Body of pancreas (tissue), 4 donors: ENCODE data around the gene ARHGAP32. TPM values are rescaled to one million over a fixed set of nuclear protein-coding genes. Genes with fewer than 3 reads are reported as not detected.

Experiments
- ATAC-seq: fragments of 150-250 bp; one replicate; pipeline ENCODE4 v1.9.1; 2016
- DNase-seq, 4 donors: peaks; one replicate each; pipeline ENCODE4 v3.0.0-alpha.2; 2019
- H3K27ac ChIP-seq, 4 donors: fragments of 200-600 bp; sonication (generic); 1 replicate in 3 of 4; 2 replicates in 1 of 4; pipeline versions ENCODE4 v1.5.1 to v1.6.1; 2016 to 2019; ENCODE audit warnings: mild to moderate bottlenecking in 1 of 4, mixed read lengths in 1 of 4, moderate library complexity in 1 of 4
- H3K27me3 ChIP-seq, 2 donors: fragments of 200-600 bp; sonication (generic); one replicate each; pipeline ENCODE4 v1.6.0; 2016; ENCODE audit warnings: mild to moderate bottlenecking in 1 of 2
- H3K36me3 ChIP-seq, 2 donors: fragments of 200-600 bp; sonication (generic); replicated peaks in 1 of 2; 2 replicates each; pipeline ENCODE4 v1.5.1; 2016; ENCODE audit warnings: low read depth in 2 of 2; ENCODE audit not compliant: insufficient read depth in 1 of 2
- H3K4me1 ChIP-seq: fragments of 200-600 bp; sonication (generic); one replicate; pipeline ENCODE4 v1.6.0; 2016
- H3K4me3 ChIP-seq, 2 donors: fragments of 200-600 bp; sonication (generic); 1 replicate in 1 of 2; 2 replicates in 1 of 2; pipeline ENCODE4 v1.5.1; 2016 to 2019
- H3K9me3 ChIP-seq, 3 donors: fragments of 200-600 bp; sonication (generic); 1 replicate in 2 of 3; 2 replicates in 1 of 3; pipeline ENCODE4 v1.5.1; 2016
- POLR2A ChIP-seq, 3 donors: fragments of 450-650 bp; IDR thresholded peaks; one replicate each; pipeline ENCODE4 v1.6.1; 2016; ENCODE audit warnings: antibody characterized with exemption in 3 of 3, mild to moderate bottlenecking in 2 of 3
- whole genome bisulfite sequencing, 2 donors: methylation state at CpG; one replicate each; pipeline ENCODE4 v1.1.5; 2017; 5-methylcytosine and 5-hydroxymethylcytosine counted together
- intact Hi-C: fragments of 100-400 bp; cut with DNase I; formaldehyde crosslinking; loops from one replicate; pipeline ENCODE4 v1.15.1; 2023
- total RNA-seq, 2 donors: library from RNA; depleted of rRNA; stranded (reverse); fragments of >200 nt; gene quantifications; one replicate each; pipeline ENCODE4 v1.1.0, GENCODE V29; 2016
- TF ChIP-seq, protein P1 (sequence below), 7 experiments: fragments of 450-650 bp in 4 of 7; fragments of 200-600 bp in 3 of 7; sonication (generic) in 3 of 7; IDR thresholded peaks; one replicate each; pipeline ENCODE4 v1.5.1; 2016 to 2019; ENCODE audit warnings: antibody characterized with exemption in 7 of 7

ARHGAP32 gene
- total RNA-seq, 2 donors from 2014 or later: 26.0 to 30.4 TPM

DNA sequence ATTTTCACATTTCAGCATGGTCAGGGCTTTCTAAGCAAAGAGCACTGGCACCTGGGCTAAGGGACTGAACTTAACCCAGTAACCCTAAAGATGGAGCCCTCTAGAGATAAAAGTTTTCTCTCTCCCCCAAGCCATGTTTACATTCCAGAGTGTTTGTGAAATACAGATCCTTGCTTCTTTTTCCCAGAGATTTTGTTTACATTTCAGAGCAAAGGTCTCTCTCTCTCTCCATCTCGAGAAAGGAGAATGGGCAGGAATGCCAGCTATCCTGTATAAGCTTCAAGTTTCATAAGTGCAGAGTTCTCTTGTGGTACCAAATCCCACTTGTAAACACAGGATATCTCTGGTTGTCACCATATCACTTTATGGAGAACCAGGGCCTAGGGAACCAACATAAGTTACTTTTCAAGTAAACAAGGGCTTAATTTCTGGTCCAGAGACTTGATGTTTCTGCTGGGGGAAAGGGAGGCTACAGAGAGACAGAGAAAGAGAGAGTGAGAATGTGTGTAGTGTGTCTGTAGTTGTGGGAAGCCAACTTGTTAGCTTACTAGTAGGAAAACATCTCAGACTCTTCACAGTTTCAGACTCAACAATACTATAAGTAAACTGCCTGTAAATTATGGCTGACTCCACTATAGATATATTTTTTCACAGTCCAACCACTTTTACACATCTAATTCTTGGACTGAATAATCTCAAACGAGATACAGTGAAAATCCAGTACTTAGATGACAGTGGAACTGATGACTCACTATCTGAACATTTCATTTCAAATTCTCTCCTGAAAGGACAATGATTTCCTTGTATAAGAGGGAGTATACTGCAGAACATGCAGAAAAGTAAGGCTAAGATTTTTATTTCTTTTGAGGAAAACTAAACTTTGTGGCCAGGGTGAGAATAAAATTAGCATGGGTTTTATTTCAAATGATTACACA is 76.2 kb downstream of the ARHGAP32 start:
- H3K9me3 ChIP-seq: no peaks in the 10 kb centered on the region
- 16 to 30% methylated on average over 2 of the region's 2 CpGs for WGBS, 2 donors
- TF ChIP-seq, protein P1, sequence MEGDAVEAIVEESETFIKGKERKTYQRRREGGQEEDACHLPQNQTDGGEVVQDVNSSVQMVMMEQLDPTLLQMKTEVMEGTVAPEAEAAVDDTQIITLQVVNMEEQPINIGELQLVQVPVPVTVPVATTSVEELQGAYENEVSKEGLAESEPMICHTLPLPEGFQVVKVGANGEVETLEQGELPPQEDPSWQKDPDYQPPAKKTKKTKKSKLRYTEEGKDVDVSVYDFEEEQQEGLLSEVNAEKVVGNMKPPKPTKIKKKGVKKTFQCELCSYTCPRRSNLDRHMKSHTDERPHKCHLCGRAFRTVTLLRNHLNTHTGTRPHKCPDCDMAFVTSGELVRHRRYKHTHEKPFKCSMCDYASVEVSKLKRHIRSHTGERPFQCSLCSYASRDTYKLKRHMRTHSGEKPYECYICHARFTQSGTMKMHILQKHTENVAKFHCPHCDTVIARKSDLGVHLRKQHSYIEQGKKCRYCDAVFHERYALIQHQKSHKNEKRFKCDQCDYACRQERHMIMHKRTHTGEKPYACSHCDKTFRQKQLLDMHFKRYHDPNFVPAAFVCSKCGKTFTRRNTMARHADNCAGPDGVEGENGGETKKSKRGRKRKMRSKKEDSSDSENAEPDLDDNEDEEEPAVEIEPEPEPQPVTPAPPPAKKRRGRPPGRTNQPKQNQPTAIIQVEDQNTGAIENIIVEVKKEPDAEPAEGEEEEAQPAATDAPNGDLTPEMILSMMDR (IDR thresholded peaks at IDR 0.05): no peak
- TF ChIP-seq POLR2A (IDR thresholded peaks at IDR 0.05): no peak
- H3K4me1 ChIP-seq: peaks cover 9% of the 10 kb centered on the region
- no peaks in the 10 kb centered on the region for H3K27me3 ChIP-seq
- no peak overlapping the region for H3K27ac ChIP-seq
- no peak for DNase-seq
- H3K36me3 ChIP-seq: no peaks in the 10 kb centered on the region
- intact Hi-C loops: loop anchor here (5.0 kb wide), 1 partner anchor 216 kb away; no protein-coding TSS in a partner anchor
- no peak overlapping the region for H3K4me3 ChIP-seq
- ATAC-seq: no peak

DNA sequence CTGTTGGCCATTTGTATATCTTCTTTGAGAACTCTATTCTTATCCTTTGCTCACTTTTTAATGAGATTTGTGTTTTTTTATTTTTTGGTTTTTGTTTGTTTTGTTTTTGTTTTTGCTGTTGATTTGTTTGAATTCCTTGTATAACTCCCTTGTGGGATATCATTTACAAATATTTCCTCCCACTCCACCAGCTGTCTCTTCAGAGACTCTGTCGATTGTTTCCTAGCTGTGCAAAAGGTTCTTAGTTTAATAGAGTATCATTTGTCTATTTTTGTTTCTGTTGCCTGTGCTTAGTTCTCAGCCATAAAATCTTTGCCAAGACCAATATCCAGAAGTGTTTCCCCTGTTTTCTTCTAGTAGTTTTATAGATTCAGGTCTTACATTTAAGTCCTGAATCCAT is 82.4 kb downstream of the ARHGAP32 start:
- ATAC-seq (no peak), DNase-seq (no peak)
- H3K27ac ChIP-seq: no peak overlapping the region
- H3K9me3 ChIP-seq: peaks cover 0 to 6% (median 0%) of the 10 kb centered on the region in 3 donors
- intact Hi-C loops: no loop called here
- H3K36me3 ChIP-seq: no peaks in the 10 kb centered on the region
- TF ChIP-seq POLR2A (IDR thresholded peaks at IDR 0.05): no peak
- TF ChIP-seq, protein P1 (IDR thresholded peaks at IDR 0.05): no peak
- H3K27me3 ChIP-seq: no peaks in the 10 kb centered on the region
- H3K4me3 ChIP-seq: no peak overlapping the region
- H3K4me1 ChIP-seq: no peaks in the 10 kb centered on the region
- 86 to 89% methylated on average over 1 of the region's 1 CpG for WGBS, 2 donors

DNA sequence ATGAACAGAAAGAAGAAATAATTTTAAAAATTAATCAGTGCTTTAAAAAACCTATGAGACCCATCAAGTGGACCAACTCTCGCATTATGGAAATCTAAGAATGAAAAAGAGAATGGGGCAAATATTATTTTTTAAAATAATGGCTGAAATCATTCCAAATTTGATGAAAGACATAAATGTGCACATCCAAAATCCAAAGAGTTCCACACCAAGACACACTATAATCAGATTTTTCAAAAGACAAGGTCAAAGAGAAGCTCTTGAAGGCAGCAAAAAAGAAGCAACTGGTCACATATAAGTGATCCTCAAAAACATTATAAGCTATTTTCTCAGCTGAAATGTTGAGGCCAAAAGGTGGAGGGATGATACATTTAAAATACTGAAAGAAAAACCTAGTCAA is 85.3 kb downstream of the ARHGAP32 start:
- 96 to 98% methylated on average over 1 of the region's 1 CpG for WGBS, 2 donors

DNA sequence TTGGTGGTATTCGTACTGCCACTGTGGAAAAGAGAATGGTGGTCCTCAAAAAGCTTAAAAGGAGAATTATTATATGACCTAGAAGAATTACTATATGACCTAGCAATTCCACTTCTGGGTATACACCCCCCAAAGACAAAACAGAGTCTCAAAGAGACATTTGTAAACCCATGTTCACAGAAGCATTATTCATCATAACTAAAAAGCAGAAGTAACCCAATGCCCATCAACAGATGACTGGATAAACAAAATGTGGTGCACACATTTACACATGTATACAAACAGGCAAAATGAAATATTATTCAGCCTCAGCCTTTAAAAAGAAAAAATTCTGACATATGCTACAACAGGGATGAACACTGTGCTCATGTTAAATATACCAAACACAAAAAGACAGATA is 89.4 kb downstream of the ARHGAP32 start:
- intact Hi-C loops: no loop called here
- H3K9me3 ChIP-seq: peaks cover 0 to 6% (median 0%) of the 10 kb centered on the region in 3 donors
- H3K36me3 ChIP-seq: no peaks in the 10 kb centered on the region
- H3K27ac ChIP-seq: no peak overlapping the region
- no peak for DNase-seq
- no peaks in the 10 kb centered on the region for H3K27me3 ChIP-seq
- 78 to 95% methylated on average over 1 of the region's 1 CpG for WGBS, 2 donors
- ATAC-seq: no peak
- TF ChIP-seq, protein P1 (IDR thresholded peaks at IDR 0.05): no peak
- no peak for TF ChIP-seq POLR2A (IDR thresholded peaks at IDR 0.05)
- no peak overlapping the region for H3K4me3 ChIP-seq
- no peaks in the 10 kb centered on the region for H3K4me1 ChIP-seq

More for the DNA sequence above, 85.3 kb downstream of the ARHGAP32 start:
- Histone ChIP-seq H3K27ac (no peak overlapping the region), H3K4me3 (no peak overlapping the region), H3K27me3 (no peaks in the 10 kb centered on the region), H3K9me3 (peaks cover 0 to 6% (median 0%) of the 10 kb centered on the region in 3 donors), H3K4me1 (no peaks in the 10 kb centered on the region), H3K36me3 (no peaks in the 10 kb centered on the region)
- TF ChIP-seq POLR2A (IDR thresholded peaks at IDR 0.05): no peak
- TF ChIP-seq, protein P1 (IDR thresholded peaks at IDR 0.05): no peak
- ATAC-seq: no peak
- intact Hi-C loops: no loop called here
- no peak for DNase-seq
